Mucosa of descending colon (tissue), 3 donors: ENCODE results near the gene TTC19. TPM values are rescaled to one million over a fixed set of nuclear protein-coding genes. Genes with fewer than 3 reads are reported as not detected.

Experiments
- ATAC-seq: fragments of 200-7000 bp; cut with Tn5 transposase; one replicate; pipeline ENCODE4 v1.9.1; 2020; ENCODE audit warnings: mild to moderate bottlenecking, moderate library complexity
- DNase-seq, 3 donors: peaks; one replicate each; pipeline ENCODE4 v3.0.0-alpha.2; 2020
- H3K36me3 ChIP-seq: fragments of 200-600 bp; one replicate; pipeline ENCODE4 v1.8.0; 2021; ENCODE audit warnings: low read depth, mild to moderate bottlenecking
- H3K4me1 ChIP-seq: fragments of 200-600 bp; one replicate; pipeline ENCODE4 v1.8.0; 2021; ENCODE audit warnings: low read depth, mild to moderate bottlenecking
- H3K4me3 ChIP-seq: fragments of 200-600 bp; one replicate; pipeline ENCODE4 v1.8.0; 2021; ENCODE audit warnings: mild to moderate bottlenecking
- H3K9me3 ChIP-seq: fragments of 200-600 bp; one replicate; pipeline ENCODE4 v1.8.0; 2021; ENCODE audit warnings: mild to moderate bottlenecking
- intact Hi-C, 2 donors: fragments of 100-400 bp; cut with DNase I in 1 of 2; cut with micrococcal nuclease in 1 of 2; formaldehyde crosslinking; loops; one replicate each; pipeline versions ENCODE4 v1.11.0 to v1.11.1; 2022; cut with DNase I, micrococcal nuclease
- total RNA-seq, 3 donors: library from RNA; stranded (reverse); fragmentation: NEBNext Ultra II Directional in 2 of 3; extraction: Animal tissue kit (Norgen Biotek cat#: 25700) in 2 of 3; gene quantifications; one replicate each; pipeline versions ENCODE4 v1.2.1 to v1.2.4, GENCODE V29; 2021 to 2023
- TF ChIP-seq, protein P1 (sequence below): fragments of 200-600 bp; IDR thresholded peaks from one replicate; pipeline ENCODE4 v1.8.0; 2022; ENCODE audit warnings: antibody characterized with exemption, mild to moderate bottlenecking
- donor health status: DM: no; HTN: no; CAD: no; lungs with moderate emphysema.
- donor health status: DM: no; HTN: no; CAD: no.
- donor health status: DM: no; HTN: yes; CAD: no.

Gene TTC19
- total RNA-seq, 3 donors from 2014 or later: 32.5 to 52.2 (median 41.9) TPM

- Histone ChIP-seq H3K4me3 (no peak overlapping the region), H3K4me1 (peaks cover 8% of the 10 kb centered on the region), H3K9me3 (no peaks in the 10 kb centered on the region), H3K36me3 (no peaks in the 10 kb centered on the region)
- no peak for ATAC-seq
- DNase-seq: no peak
- TF ChIP-seq, protein P1, sequence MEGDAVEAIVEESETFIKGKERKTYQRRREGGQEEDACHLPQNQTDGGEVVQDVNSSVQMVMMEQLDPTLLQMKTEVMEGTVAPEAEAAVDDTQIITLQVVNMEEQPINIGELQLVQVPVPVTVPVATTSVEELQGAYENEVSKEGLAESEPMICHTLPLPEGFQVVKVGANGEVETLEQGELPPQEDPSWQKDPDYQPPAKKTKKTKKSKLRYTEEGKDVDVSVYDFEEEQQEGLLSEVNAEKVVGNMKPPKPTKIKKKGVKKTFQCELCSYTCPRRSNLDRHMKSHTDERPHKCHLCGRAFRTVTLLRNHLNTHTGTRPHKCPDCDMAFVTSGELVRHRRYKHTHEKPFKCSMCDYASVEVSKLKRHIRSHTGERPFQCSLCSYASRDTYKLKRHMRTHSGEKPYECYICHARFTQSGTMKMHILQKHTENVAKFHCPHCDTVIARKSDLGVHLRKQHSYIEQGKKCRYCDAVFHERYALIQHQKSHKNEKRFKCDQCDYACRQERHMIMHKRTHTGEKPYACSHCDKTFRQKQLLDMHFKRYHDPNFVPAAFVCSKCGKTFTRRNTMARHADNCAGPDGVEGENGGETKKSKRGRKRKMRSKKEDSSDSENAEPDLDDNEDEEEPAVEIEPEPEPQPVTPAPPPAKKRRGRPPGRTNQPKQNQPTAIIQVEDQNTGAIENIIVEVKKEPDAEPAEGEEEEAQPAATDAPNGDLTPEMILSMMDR: no peak
- intact Hi-C loops: loop anchor here (10.0 kb wide), 2 partner anchors 52 to 172 kb away; partner anchors contain the start of gene ADORA2B (in 1 of the 2)
These were observed 3.3 kb upstream of the TTC19 start for GRCh38 chr17:15996322-15996721.

- TF ChIP-seq, protein P1: no peak
- Histone ChIP-seq H3K4me1 (peaks cover 8% of the 10 kb centered on the region), H3K9me3 (no peaks in the 10 kb centered on the region), H3K36me3 (no peaks in the 10 kb centered on the region), H3K4me3 (no peak overlapping the region)
- intact Hi-C loops: loop anchor here (10.0 kb wide), 2 partner anchors 53 to 173 kb away; partner anchors contain the start of gene ADORA2B (in 1 of the 2)
- no peak for ATAC-seq
- no peak for DNase-seq
These were observed 1.5 kb upstream of the TTC19 start for GRCh38 chr17:15998031-15998562.

- Histone ChIP-seq H3K4me3 (peak overlapping the region; percentile 58), H3K36me3 (no peaks in the 10 kb centered on the region), H3K4me1 (peaks cover 8% of the 10 kb centered on the region), H3K9me3 (no peaks in the 10 kb centered on the region)
- TF ChIP-seq, protein P1: no peak
- DNase-seq: peak in 2 of 3 donors; percentile 45 to 72
- intact Hi-C loops: loop anchor here (10.0 kb wide), 2 partner anchors 55 to 175 kb away; partner anchors contain the start of gene ADORA2B (in 1 of the 2)
- peak; percentile 65 for ATAC-seq
These were observed 577 bp downstream of the TTC19 start for GRCh38 chr17:15999974-16000827.

DNA sequence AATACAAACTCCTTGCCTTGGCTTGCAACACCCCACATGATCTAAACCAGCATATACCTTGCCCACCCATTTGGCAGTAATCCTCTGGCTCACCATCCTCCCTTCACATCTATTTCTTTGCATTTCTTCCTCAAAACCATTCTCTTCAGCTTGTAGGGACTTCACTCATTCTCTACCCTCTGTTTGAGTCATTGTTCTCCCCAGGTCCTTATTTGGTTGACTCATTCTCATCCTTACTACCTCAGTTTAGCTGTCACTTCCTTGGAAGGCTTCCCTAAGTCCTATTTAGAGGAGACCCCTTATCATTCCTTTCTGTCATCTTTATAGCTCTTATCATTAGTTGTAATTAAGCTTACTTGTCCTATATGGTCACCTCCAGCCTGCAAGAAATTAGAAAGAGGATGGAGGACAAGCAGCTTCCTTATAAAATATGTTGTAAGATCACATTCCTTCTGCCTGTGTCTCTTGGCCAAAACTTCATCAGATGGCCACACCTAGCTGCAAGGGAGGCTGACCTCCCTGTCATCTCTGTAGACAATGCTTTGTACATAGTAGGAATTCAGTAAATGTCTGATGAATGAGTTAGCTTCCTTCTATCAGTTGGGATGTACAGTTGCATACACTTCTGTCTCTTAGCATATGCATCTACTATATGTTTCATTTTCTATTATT, 1.7 kb downstream of the TTC19 start:
- intact Hi-C loops: no loop called here
- no peak for ATAC-seq

GRCh38 chr17:16002708-16003260, 3.2 kb downstream of the TTC19 start:
- DNase-seq: no peak
- no peaks in the 10 kb centered on the region for H3K36me3 ChIP-seq
- peaks cover 8% of the 10 kb centered on the region for H3K4me1 ChIP-seq
- no peak overlapping the region for H3K4me3 ChIP-seq
- H3K9me3 ChIP-seq: no peaks in the 10 kb centered on the region
- TF ChIP-seq, protein P1: no peak
- intact Hi-C loops: no loop called here
- peak; percentile 22 for ATAC-seq

More for the DNA sequence above, 1.7 kb downstream of the TTC19 start:
- Histone ChIP-seq H3K4me1 (peaks cover 8% of the 10 kb centered on the region), H3K36me3 (no peaks in the 10 kb centered on the region), H3K9me3 (no peaks in the 10 kb centered on the region), H3K4me3 (no peak overlapping the region)
- TF ChIP-seq, protein P1: no peak
- DNase-seq: no peak
